Measurements from ENCODE around the gene ARF3. TPM values are rescaled to one million over a fixed set of nuclear protein-coding genes. Genes with fewer than 3 reads are reported as not detected.

The ARF3 gene
- total and polyA plus RNA-seq, 2 of the 13 experiments (the other 11 are each of a cell fraction or from before 2014, with no cell fraction given) = 53.8 to 57.9 TPM

GRCh38 chr12:48954061-48954460, 3.2 kb downstream of the ARF3 start (continued):
- TF ChIP-seq ZNF567 (CRISPR knock-in tag; IDR thresholded peaks at IDR 0.05; ENCODE audit: borderline replicate concordance) (no peak), ZNF496 (CRISPR knock-in tag; IDR thresholded peaks at IDR 0.05; ENCODE audit: insufficient replicate concordance) (no peak), ZBTB1 (CRISPR knock-in tag; IDR thresholded peaks at IDR 0.05; ENCODE audit: borderline replicate concordance) (no peak), DNMT3B (CRISPR knock-in tag; conservative IDR thresholded peaks at IDR 0.05) (no peak), ZNF883 (CRISPR knock-in tag; IDR thresholded peaks at IDR 0.05; ENCODE audit: not compliant biosample characterization) (no peak), ZNF615 (CRISPR knock-in tag; IDR thresholded peaks at IDR 0.05; ENCODE audit: borderline replicate concordance) (no peak), NR2C2 (CRISPR knock-in tag; IDR thresholded peaks at IDR 0.05; ENCODE audit: borderline replicate concordance) (no peak), GATA4 (IDR thresholded peaks at IDR 0.05; ENCODE audit: borderline replicate concordance, low read depth) (no peak), MLXIP (CRISPR knock-in tag; IDR thresholded peaks at IDR 0.05; ENCODE audit: borderline replicate concordance) (no peak), ZNF543 (CRISPR knock-in tag; IDR thresholded peaks at IDR 0.05) (no peak), KAT7 (CRISPR knock-in tag; IDR thresholded peaks at IDR 0.05; ENCODE audit: borderline replicate concordance) (no peak)

GRCh38 chr12:48952691-48953090, 4.6 kb downstream of the ARF3 start:
- Histone ChIP-seq H3K4me1 (ENCODE audit: insufficient read depth, low read length) (peaks cover 31% of the 10 kb centered on the region), H3K27me3 (ENCODE audit: control insufficient read depth in 1 of 2, insufficient read depth in 2 of 2, low read length in 2 of 2) (no peaks in the 10 kb centered on the region), H3K27ac (ENCODE audit: extremely low read length, insufficient read depth, low read length) (no peak overlapping the region), H3K4me3 (replicated peaks in 1 of 3; ENCODE audit: insufficient read depth in 1 of 3, low read depth in 2 of 3, low read length in 3 of 3) (no peak overlapping the region), H3K9me3 (ENCODE audit: low read length) (no peaks in the 10 kb centered on the region), H2AFZ (ENCODE audit: low read length) (no peak overlapping the region), H3K9ac (ENCODE audit: insufficient read depth, low read depth, low read length) (no peak overlapping the region), H3K79me2 (ENCODE audit: insufficient read depth, low read length) (peaks cover 43% of the 10 kb centered on the region), H3K36me3 (replicated peaks in 1 of 2; ENCODE audit: control insufficient read depth in 1 of 2, insufficient read depth in 2 of 2, low read length in 2 of 2) (peaks cover 0 to 22% of the 10 kb centered on the region in 2 experiments; a peak in 2 of 5 replicates), H3K4me2 (ENCODE audit: low read depth, low read length) (no peak overlapping the region), H4K20me1 (ENCODE audit: insufficient read depth, low read length) (peaks cover 6% of the 10 kb centered on the region; the same call in 1 of the 2 replicates)
- in situ Hi-C loops (cut with HindIII; ENCODE audit: extremely low pct_ligation_motif_present, low pct_unique_long_range_greater_than_20kb) (no loop called here), intact Hi-C loops (cut with micrococcal nuclease; ENCODE audit: unreplicated experiment) (no loop called here)
- WGBS (ENCODE audit: low lambda C conversion rate) = 87% methylated on average over 4 of the region's 4 CpGs
- BruUV-seq (replicated peaks) = no TSS peak
- no peak for TF ChIP-seq ZSCAN25 (CRISPR knock-in tag; IDR thresholded peaks at IDR 0.05)
- TF ChIP-seq PRDM10 (CRISPR knock-in tag; IDR thresholded peaks at IDR 0.05; ENCODE audit: low read depth) = no peak
- no peak for TF ChIP-seq IKZF1 (IDR thresholded peaks at IDR 0.05)
- ChIA-PET CTCF (ENCODE audit: low intra/inter-chr PET ratio, low total read pairs) (no interaction called here), POLR2A (interaction anchor here (1.5 kb wide), 1 partner anchor 87 kb away, joined by 3 read pairs; the partner anchor contains the start of gene RND1)
- no peak for DNase-seq (ENCODE audit: low spot score)
- no peak for ATAC-seq
- no peak for FAIRE-seq

Data from HepG2 (cell line).